CD8-positive, alpha-beta memory T cell (primary cell): ENCODE measurements around the gene PSMA8. TPM values are rescaled to one million over a fixed set of nuclear protein-coding genes. Genes with fewer than 3 reads are reported as not detected.
"Not testable (repeated sequence)": the region's sequence is repeated elsewhere in the genome, so short reads cannot be mapped to it uniquely, and the experiment has no call there.

Experiments used
- CTCF ChIA-PET: fragments of 350-600 bp; sonication (Branson Sonifier 250); formaldehyde crosslinking; loops from one replicate; lab custom pipeline; 2021; ENCODE audit warnings: antibody characterized with exemption; lab: Charles Lee
- POLR2A ChIA-PET: fragments of 350-600 bp; sonication (Branson Sonifier 250); formaldehyde crosslinking; loops from one replicate; lab custom pipeline; 2021; ENCODE audit warnings: antibody characterized with exemption; lab: Charles Lee
- DNase-seq, 5 donors: peaks; one replicate each; pipeline versions ENCODE4 v3.0.0 to v3.0.0-alpha.2; 2020 to 2022; ENCODE audit warnings: mixed read lengths in 1 of 5
- H3K27ac ChIP-seq: one replicate; pipeline ENCODE4 v1.7.0; 2013; ENCODE audit warnings: low read depth, mild to moderate bottlenecking, low read length, moderate library complexity
- H3K27me3 ChIP-seq: 2 replicates; pipeline ENCODE4 v1.7.0; 2013; ENCODE audit warnings: low read length, mild to moderate bottlenecking; ENCODE audit not compliant: insufficient read depth, poor library complexity, severe bottlenecking
- H3K36me3 ChIP-seq: 2 replicates; pipeline ENCODE4 v1.7.0; 2013; ENCODE audit warnings: mild to moderate bottlenecking, low read length, moderate library complexity; ENCODE audit not compliant: insufficient read depth
- H3K4me1 ChIP-seq: 2 replicates; pipeline ENCODE4 v1.7.0; 2013; ENCODE audit warnings: mild to moderate bottlenecking, low read length, moderate library complexity; ENCODE audit not compliant: insufficient read depth
- H3K4me3 ChIP-seq: 2 replicates; pipeline ENCODE4 v1.7.0; 2013; ENCODE audit warnings: mild to moderate bottlenecking, low read length
- H3K9me3 ChIP-seq: 2 replicates; pipeline ENCODE4 v1.7.0; 2013; ENCODE audit warnings: mild to moderate bottlenecking, low read length
- H3K27ac Mint-ChIP-seq, 8 donors: one replicate each; pipeline ENCODE4 v1.8.0; 2020 to 2021; ENCODE audit warnings: mixed read lengths in 8 of 8, mild to moderate bottlenecking in 6 of 8, inconsistent platforms in 3 of 8, moderate library complexity in 3 of 8
- H3K27me3 Mint-ChIP-seq, 2 donors: one replicate each; pipeline ENCODE4 v1.8.0; 2020 to 2021; ENCODE audit warnings: mixed read lengths in 2 of 2, mild to moderate bottlenecking in 1 of 2, moderate library complexity in 1 of 2
- H3K36me3 Mint-ChIP-seq, 3 donors: one replicate each; pipeline ENCODE4 v1.8.0; 2020 to 2021; ENCODE audit warnings: mixed read lengths in 3 of 3, inconsistent platforms in 1 of 3, mild to moderate bottlenecking in 1 of 3
- H3K4me1 Mint-ChIP-seq, 3 donors: one replicate each; pipeline ENCODE4 v1.8.0; 2020 to 2021; ENCODE audit warnings: mixed read lengths in 3 of 3, inconsistent platforms in 1 of 3, mild to moderate bottlenecking in 1 of 3
- H3K4me3 Mint-ChIP-seq, 7 donors: one replicate each; pipeline ENCODE4 v1.8.0; 2020 to 2021; ENCODE audit warnings: mixed read lengths in 7 of 7, mild to moderate bottlenecking in 6 of 7, moderate library complexity in 4 of 7, inconsistent platforms in 2 of 7
- H3K9me3 Mint-ChIP-seq, 5 donors: one replicate each; pipeline ENCODE4 v1.8.0; 2020 to 2022; ENCODE audit warnings: mixed read lengths in 5 of 5, mild to moderate bottlenecking in 3 of 5, moderate library complexity in 2 of 5, inconsistent platforms in 1 of 5
- polyA plus RNA-seq: library from polyadenylated mRNA; unstranded; fragments of 300-500 nt; fragmentation: Illumina TruSeq; gene quantifications from one replicate; pipeline ENCODE4 v1.2.3, GENCODE V29; 2021
- total RNA-seq, 2 experiments: library from RNA; stranded (reverse); gene quantifications; one replicate each; pipeline ENCODE4 v1.2.3, GENCODE V29; 2021

The PSMA8 gene
- total and polyA plus RNA-seq, 3 experiments from 2014 or later, result 1.4 to 2.1 (median 1.7) TPM

GRCh38 chr18:26176134-26176533 lies 42.5 kb downstream of the PSMA8 start:
- Mint-ChIP-seq H3K4me1 (peaks cover 7 to 14% (median 8%) of the 10 kb centered on the region in 3 donors), H3K36me3 (peaks cover 0 to under 1% (median 0%) of the 10 kb centered on the region in 3 donors), H3K27me3 (peaks cover 1 to 5% of the 10 kb centered on the region in 2 donors), H3K4me3 (no peak overlapping the region), H3K27ac (peak overlapping the region in 2 of 8 donors; percentile 57 to 82), H3K9me3 (no peaks in the 10 kb centered on the region)
- CTCF ChIA-PET, result interaction anchor here (1.3 kb wide), 1 partner anchor 17 kb away, joined by 3 read pairs; no protein-coding TSS in a partner anchor
- H3K4me3 ChIP-seq, result no peak overlapping the region
- no peak overlapping the region for H3K27ac ChIP-seq
- POLR2A ChIA-PET, result interaction anchor here (1.2 kb wide), 1 partner anchor 15 kb away, joined by 3 read pairs; no protein-coding TSS in a partner anchor
- no peaks in the 10 kb centered on the region for H3K36me3 ChIP-seq
- no peaks in the 10 kb centered on the region for H3K9me3 ChIP-seq
- DNase-seq, result peak in 1 of 5 donors; percentile 24
- no peaks in the 10 kb centered on the region for H3K4me1 ChIP-seq
- H3K27me3 ChIP-seq, result no peaks in the 10 kb centered on the region

- POLR2A ChIA-PET, result no interaction called here
- H3K27me3 ChIP-seq, result no peaks in the 10 kb centered on the region
- DNase-seq, result no peak
- no peaks in the 10 kb centered on the region for H3K9me3 ChIP-seq
- H3K9me3 Mint-ChIP-seq, result no peaks in the 10 kb centered on the region
- H3K27ac Mint-ChIP-seq, result no peak overlapping the region
- H3K27ac ChIP-seq, result no peak overlapping the region
- CTCF ChIA-PET, result no interaction called here
- peaks cover 0 to 3% (median under 1%) of the 10 kb centered on the region in 3 donors for H3K4me1 Mint-ChIP-seq
- no peak overlapping the region for H3K4me3 Mint-ChIP-seq
- no peaks in the 10 kb centered on the region for H3K4me1 ChIP-seq
- H3K36me3 ChIP-seq, result no peaks in the 10 kb centered on the region
- peaks cover 0 to 3% (median 0%) of the 10 kb centered on the region in 3 donors for H3K36me3 Mint-ChIP-seq
- H3K4me3 ChIP-seq, result no peak overlapping the region
- H3K27me3 Mint-ChIP-seq, result peaks cover 0 to 2% of the 10 kb centered on the region in 2 donors
Observed at GRCh38 chr18:26181343-26181826, 47.7 kb downstream of the PSMA8 start.

DNA sequence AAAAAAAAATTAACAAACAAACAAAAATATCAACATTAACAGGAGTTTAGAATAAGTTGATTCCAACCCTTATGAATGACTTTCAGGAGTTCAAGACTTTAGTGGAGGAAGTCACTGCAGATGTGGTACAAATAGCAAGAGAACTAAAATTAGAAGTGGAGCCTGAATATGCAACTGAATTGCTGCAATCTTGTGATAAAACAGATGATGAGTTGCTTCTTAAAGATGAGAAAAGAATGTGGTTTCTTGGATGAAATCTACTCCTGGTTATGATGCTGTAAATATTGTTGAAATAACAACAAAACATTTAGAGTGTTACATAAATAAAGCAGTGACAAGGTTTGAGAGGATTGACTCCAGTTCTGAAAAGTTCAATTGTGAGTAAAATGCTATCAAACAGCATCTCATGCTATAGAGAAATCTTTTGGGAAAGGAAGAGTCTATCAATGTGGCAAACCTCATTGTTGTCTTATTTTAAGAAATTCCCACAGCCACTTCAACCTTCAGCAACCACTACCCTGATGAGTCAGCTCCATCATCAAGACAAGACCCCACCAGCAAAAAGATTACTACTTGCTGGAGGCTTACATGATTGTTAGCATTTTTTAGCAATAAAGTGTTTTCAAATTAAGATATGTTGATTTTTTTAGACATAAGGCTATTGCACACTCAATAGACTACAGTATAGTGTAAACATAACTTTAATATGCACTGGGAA lies 49.9 kb downstream of the PSMA8 start:
- peaks cover 0 to 2% of the 10 kb centered on the region in 2 donors for H3K27me3 Mint-ChIP-seq
- DNase-seq, result no peak
- peaks cover 0 to 5% (median 0%) of the 10 kb centered on the region in 5 donors for H3K9me3 Mint-ChIP-seq
- no peak overlapping the region for H3K27ac ChIP-seq
- H3K4me3 ChIP-seq, result no peak overlapping the region
- H3K4me3 Mint-ChIP-seq, result no peak overlapping the region
- no peaks in the 10 kb centered on the region for H3K36me3 ChIP-seq
- POLR2A ChIA-PET, result no interaction called here
- H3K4me1 ChIP-seq, result no peaks in the 10 kb centered on the region
- no peaks in the 10 kb centered on the region for H3K9me3 ChIP-seq
- no peak overlapping the region for H3K27ac Mint-ChIP-seq
- peaks cover 0 to 3% (median 0%) of the 10 kb centered on the region in 3 donors for H3K36me3 Mint-ChIP-seq
- peaks cover 0 to under 1% (median 0%) of the 10 kb centered on the region in 3 donors for H3K4me1 Mint-ChIP-seq
- CTCF ChIA-PET, result no interaction called here
- no peaks in the 10 kb centered on the region for H3K27me3 ChIP-seq

DNA sequence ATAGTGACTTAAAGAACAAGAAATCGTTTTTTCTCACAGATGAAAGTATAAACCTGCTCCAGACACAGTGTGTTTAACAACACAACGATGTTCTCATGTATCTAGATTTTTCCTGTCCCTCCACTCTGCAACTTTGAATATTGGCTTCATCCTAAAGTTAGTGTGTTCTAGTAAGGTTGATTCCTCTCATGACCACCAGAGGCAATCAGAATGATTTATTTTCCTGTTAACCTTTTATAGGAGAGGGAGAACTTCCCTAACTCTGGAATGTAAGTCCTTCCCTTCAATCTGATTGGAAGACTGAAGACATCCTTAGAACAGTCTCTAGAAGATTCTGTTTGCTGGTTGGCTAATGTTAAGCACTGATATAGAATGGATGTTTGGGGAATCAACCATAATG lies 51.6 kb downstream of the PSMA8 start:
- no peaks in the 10 kb centered on the region for H3K27me3 ChIP-seq
- no peaks in the 10 kb centered on the region for H3K9me3 ChIP-seq
- Mint-ChIP-seq H3K9me3 (peaks cover 0 to 5% (median 0%) of the 10 kb centered on the region in 5 donors), H3K27ac (no peak overlapping the region), H3K36me3 (peaks cover 0 to 3% (median 0%) of the 10 kb centered on the region in 3 donors), H3K4me1 (peaks cover 9 to 14% (median 12%) of the 10 kb centered on the region in 3 donors), H3K4me3 (no peak overlapping the region), H3K27me3 (peaks cover 0 to 2% of the 10 kb centered on the region in 2 donors)
- H3K27ac ChIP-seq, result no peak overlapping the region
- ChIA-PET CTCF (no interaction called here), POLR2A (no interaction called here)
- no peak overlapping the region for H3K4me3 ChIP-seq
- no peak for DNase-seq
- H3K36me3 ChIP-seq, result no peaks in the 10 kb centered on the region
- H3K4me1 ChIP-seq, result no peaks in the 10 kb centered on the region

DNA sequence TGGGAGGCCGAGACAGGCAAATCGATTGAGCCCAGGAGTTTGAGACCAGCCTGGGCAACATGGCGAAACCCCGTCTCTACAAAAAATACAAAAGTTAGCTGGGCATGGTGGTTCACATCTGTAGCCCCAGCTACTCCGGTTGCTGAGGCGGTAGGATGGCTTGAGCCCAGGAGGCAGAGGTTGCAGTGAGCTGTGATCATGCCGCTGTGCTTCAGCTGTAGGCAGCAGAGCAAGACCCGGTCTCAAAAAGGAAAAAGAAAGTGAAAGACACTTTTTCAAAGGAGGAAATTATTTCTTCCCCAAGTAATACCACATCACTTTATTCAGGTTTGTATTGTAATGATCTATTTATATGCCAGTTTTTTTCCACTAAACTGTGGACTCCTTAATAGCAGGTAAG lies 56.8 kb downstream of the PSMA8 start:
- POLR2A ChIA-PET, result interaction anchor here (1.1 to 1.5 kb wide), 2 partner anchors 14 to 36 kb away, joined by 3 to 5 read pairs; partner anchors contain the start of gene TAF4B
- no peaks in the 10 kb centered on the region for H3K9me3 ChIP-seq
- H3K4me3 ChIP-seq, result peak overlapping the region; percentile 3
- peaks cover 3% of the 10 kb centered on the region for H3K4me1 ChIP-seq
- Mint-ChIP-seq H3K27me3 (no peaks in the 10 kb centered on the region), H3K4me1 (peaks cover 20 to 27% (median 26%) of the 10 kb centered on the region in 3 donors), H3K36me3 (no peaks in the 10 kb centered on the region), H3K4me3 (peak overlapping the region; percentile 80 to 93 (median 87)), H3K27ac (peak overlapping the region; percentile 76 to 94 (median 90)), H3K9me3 (peaks cover 0 to 5% (median 0%) of the 10 kb centered on the region in 5 donors)
- H3K27me3 ChIP-seq, result no peaks in the 10 kb centered on the region
- CTCF ChIA-PET, result no interaction called here
- H3K36me3 ChIP-seq, result no peaks in the 10 kb centered on the region
- no peak overlapping the region for H3K27ac ChIP-seq
- DNase-seq, result peak in 3 of 5 donors; percentile 30 to 63 (median 45)

- DNase-seq, result no peak
- H3K27me3 ChIP-seq, result no peaks in the 10 kb centered on the region
- H3K4me3 Mint-ChIP-seq, result peak overlapping the region in 1 of 7 donors; percentile 50
- POLR2A ChIA-PET, result no interaction called here
- H3K9me3 Mint-ChIP-seq, result peaks cover 0 to 5% (median 0%) of the 10 kb centered on the region in 5 donors
- H3K27me3 Mint-ChIP-seq, result no peaks in the 10 kb centered on the region
- H3K4me1 Mint-ChIP-seq, result peaks cover 20 to 27% (median 26%) of the 10 kb centered on the region in 3 donors
- no peak overlapping the region for H3K4me3 ChIP-seq
- H3K4me1 ChIP-seq, result peaks cover 3% of the 10 kb centered on the region
- no peaks in the 10 kb centered on the region for H3K36me3 ChIP-seq
- no peak overlapping the region for H3K27ac ChIP-seq
- H3K36me3 Mint-ChIP-seq, result no peaks in the 10 kb centered on the region
- peak overlapping the region in 1 of 8 donors; percentile 15 for H3K27ac Mint-ChIP-seq
- no peaks in the 10 kb centered on the region for H3K9me3 ChIP-seq
- CTCF ChIA-PET, result no interaction called here
Observed at GRCh38 chr18:26192233-26192632, 58.6 kb downstream of the PSMA8 start.

DNA sequence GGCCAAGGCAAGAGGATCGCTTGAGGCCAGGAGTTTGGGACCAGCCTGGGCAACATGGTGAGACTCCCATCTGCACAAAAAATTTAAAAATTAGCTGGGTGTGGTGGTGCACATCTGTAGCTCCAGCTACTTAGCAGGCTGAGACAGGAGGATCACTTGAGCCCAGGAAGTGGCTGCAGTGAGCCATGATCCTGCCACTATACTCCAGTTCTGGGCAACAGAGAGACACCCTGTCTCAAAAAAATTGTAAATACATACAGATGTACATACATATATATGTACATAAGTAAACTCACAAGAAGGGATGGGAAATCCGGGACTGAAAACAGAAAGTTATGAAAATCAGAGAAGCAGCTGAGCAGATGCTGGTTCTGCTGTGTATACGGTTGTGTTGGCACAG lies 62.9 kb downstream of the PSMA8 start:
- Mint-ChIP-seq H3K27me3 (no peaks in the 10 kb centered on the region), H3K4me3 (no peak overlapping the region)
- CTCF ChIA-PET, result no interaction called here

DNA sequence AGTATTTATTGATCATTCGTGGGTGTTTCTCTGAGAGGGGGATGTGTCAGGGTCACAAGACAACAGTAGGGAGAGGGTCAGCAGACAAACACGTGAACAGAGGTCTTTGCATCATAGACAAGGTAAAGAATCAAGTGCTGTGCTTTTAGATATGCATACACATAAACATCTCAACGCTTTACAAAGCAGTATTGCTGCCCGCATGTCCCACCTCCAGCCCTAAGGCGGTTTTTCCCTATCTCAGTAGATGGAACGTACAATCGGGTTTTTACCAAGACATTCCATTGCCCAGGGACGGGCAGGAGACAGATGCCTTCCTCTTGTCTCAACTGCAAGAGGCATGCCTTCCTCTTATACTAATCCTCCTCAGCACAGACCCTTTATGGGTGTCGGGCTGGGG lies 68.3 kb downstream of the PSMA8 start:
- H3K9me3 Mint-ChIP-seq, CTCF ChIA-PET, H3K9me3 ChIP-seq, H3K36me3 ChIP-seq, POLR2A ChIA-PET, H3K27ac Mint-ChIP-seq, DNase-seq, H3K4me1 ChIP-seq, H3K27me3 Mint-ChIP-seq, H3K36me3 Mint-ChIP-seq, H3K4me1 Mint-ChIP-seq, H3K27ac ChIP-seq, H3K27me3 ChIP-seq, H3K4me3 ChIP-seq, H3K4me3 Mint-ChIP-seq: not testable (repeated sequence)

More for the DNA sequence above, 62.9 kb downstream of the PSMA8 start:
- Mint-ChIP-seq H3K36me3 (peaks cover 0 to 4% (median 0%) of the 10 kb centered on the region in 3 donors), H3K4me1 (peaks cover 4% of the 10 kb centered on the region in 3 donors), H3K9me3 (no peaks in the 10 kb centered on the region), H3K27ac (no peak overlapping the region)
- Histone ChIP-seq H3K4me1 (peaks cover under 1% of the 10 kb centered on the region), H3K27ac (no peak overlapping the region), H3K9me3 (no peaks in the 10 kb centered on the region), H3K4me3 (no peak overlapping the region), H3K36me3 (no peaks in the 10 kb centered on the region), H3K27me3 (no peaks in the 10 kb centered on the region)
- no peak for DNase-seq
- POLR2A ChIA-PET, result no interaction called here
